HepG2 (cell line): Measurements from ENCODE around the gene SMARCE1. TPM values are rescaled to one million over a fixed set of nuclear protein-coding genes. Genes with fewer than 3 reads are reported as not detected.

Source experiments
- ATAC-seq: fragments of 200-7000 bp; cut with Tn5 transposase; 3 replicates; pipeline ENCODE4 v1.9.1; 2020; ENCODE audit warnings: mild to moderate bottlenecking, moderate library complexity
- BruUV-seq: library from RNA; stranded (reverse); fragments of 400-500 nt; replicated peaks from 2 replicates; lab custom pipeline; 2021; lab: Mats Ljungman, UMichigan
- CTCF ChIA-PET: fragments of 300-600 bp; formaldehyde crosslinking; extraction: SDS; loops from one replicate; lab custom pipeline; 2021; ENCODE audit warnings: low total read pairs, inconsistent platforms, low intra/inter-chr PET ratio; lab: Yijun Ruan, JAX
- POLR2A ChIA-PET: fragments of 350-600 bp; sonication (Branson Sonifier 250); formaldehyde crosslinking; loops from one replicate; lab custom pipeline; 2020; ENCODE audit warnings: antibody characterized with exemption, inconsistent platforms; lab: Yijun Ruan, JAX
- DNase-seq: peaks from one replicate; pipeline ENCODE4 v3.0.0-alpha.2; 2015; ENCODE audit warnings: low spot score
- FAIRE-seq: peaks from 3 replicates; lab custom pipeline; 2011; peaks lifted over from hg19 to GRCh38; lab: Jason Lieb, UNC
- H2AFZ ChIP-seq: one replicate; pipeline ENCODE4 v1.6.1; 2011; ENCODE audit warnings: low read length, inconsistent platforms
- H3K27ac ChIP-seq: fragments of 300-600 bp; 3 replicates; pipeline ENCODE4 v1.8.0; 2011; ENCODE audit warnings: mixed run types, mild to moderate bottlenecking, mixed read lengths, low read length, inconsistent platforms; ENCODE audit not compliant: insufficient read depth; ENCODE audit errors: extremely low read length
- H3K27me3 ChIP-seq, 2 experiments: fragments of 200-600 bp in 1 of 2; 2 replicates in 1 of 2; 3 replicates in 1 of 2; pipeline versions ENCODE4 v1.6.0 to v1.8.0; 2011; ENCODE audit warnings: low read length in 2 of 2, mild to moderate bottlenecking in 2 of 2, moderate library complexity in 2 of 2, inconsistent platforms in 1 of 2; ENCODE audit not compliant: insufficient read depth in 2 of 2, control insufficient read depth in 1 of 2
- H3K36me3 ChIP-seq, 2 experiments: fragments of 200-600 bp in 1 of 2; replicated peaks in 1 of 2; 2 replicates in 1 of 2; 3 replicates in 1 of 2; pipeline versions ENCODE4 v1.5.1 to v1.8.0; 2011; ENCODE audit warnings: low read length in 2 of 2, inconsistent platforms in 1 of 2; ENCODE audit not compliant: insufficient read depth in 2 of 2, control insufficient read depth in 1 of 2
- H3K4me1 ChIP-seq: 2 replicates; pipeline ENCODE4 v1.5.1; 2012; ENCODE audit warnings: low read length, inconsistent platforms; ENCODE audit not compliant: insufficient read depth
- H3K4me2 ChIP-seq: 2 replicates; pipeline ENCODE4 v1.6.0; 2011; ENCODE audit warnings: low read depth, low read length, inconsistent platforms
- H3K4me3 ChIP-seq, 3 experiments: fragments of 200-600 bp in 1 of 3; sonication (generic), shearing (Covaris generic) in 1 of 3; replicated peaks in 1 of 3; 2 replicates each; pipeline ENCODE4 v1.5.1; 2011 to 2016; ENCODE audit warnings: low read length in 3 of 3, inconsistent platforms in 2 of 3, low read depth in 2 of 3, mild to moderate bottlenecking in 2 of 3, control low read depth in 1 of 3, mixed read lengths in 1 of 3; ENCODE audit not compliant: insufficient read depth in 1 of 3
- H3K79me2 ChIP-seq: one replicate; pipeline ENCODE4 v1.6.1; 2011; ENCODE audit warnings: low read length, inconsistent platforms; ENCODE audit not compliant: insufficient read depth
- H3K9ac ChIP-seq: 2 replicates; pipeline ENCODE4 v1.6.0; 2011; ENCODE audit warnings: mild to moderate bottlenecking, low read depth, low read length, inconsistent platforms; ENCODE audit not compliant: insufficient read depth
- H3K9me3 ChIP-seq: 2 replicates; pipeline ENCODE4 v1.5.1; 2012; ENCODE audit warnings: mild to moderate bottlenecking, low read length
- H4K20me1 ChIP-seq: 2 replicates; pipeline ENCODE4 v1.6.0; 2011; ENCODE audit warnings: inconsistent platforms, mild to moderate bottlenecking, low read length, moderate library complexity; ENCODE audit not compliant: insufficient read depth
- CHCHD3 ChIP-seq: sonication (generic); formaldehyde crosslinking; IDR thresholded peaks from 2 replicates; pipeline ENCODE4 v1.8.0; 2022; ENCODE audit warnings: mild to moderate bottlenecking, missing genetic modification reagents, moderate library complexity
- JDP2 ChIP-seq: sonication (generic); formaldehyde crosslinking; IDR thresholded peaks from 2 replicates; pipeline ENCODE4 v1.8.1; 2022; ENCODE audit warnings: missing genetic modification reagents, borderline replicate concordance
- MAFG ChIP-seq: sonication (generic); formaldehyde crosslinking; IDR thresholded peaks from 2 replicates; pipeline ENCODE4 v1.5.1; 2020; ENCODE audit warnings: mild to moderate bottlenecking, missing genetic modification reagents
- SNAPC2 ChIP-seq: sonication (generic); formaldehyde crosslinking; IDR thresholded peaks from 2 replicates; pipeline ENCODE4 v1.8.1; 2022; ENCODE audit warnings: mild to moderate bottlenecking, missing genetic modification reagents
- TP53 ChIP-seq: sonication (generic); formaldehyde crosslinking; conservative IDR thresholded peaks from 2 replicates; pipeline ENCODE4 v1.4.0; 2020; ENCODE audit warnings: missing genetic modification reagents
- ZNF280B ChIP-seq: sonication (generic); formaldehyde crosslinking; IDR thresholded peaks from 2 replicates; pipeline ENCODE4 v1.5.0; 2020; ENCODE audit warnings: missing genetic modification reagents, mild to moderate bottlenecking, borderline replicate concordance
- ZNF670 ChIP-seq: sonication (generic); formaldehyde crosslinking; IDR thresholded peaks from 2 replicates; pipeline ENCODE4 v1.8.0; 2022; ENCODE audit warnings: mild to moderate bottlenecking, missing genetic modification reagents, borderline replicate concordance
- ZNF749 ChIP-seq: sonication (generic); formaldehyde crosslinking; IDR thresholded peaks from 2 replicates; pipeline ENCODE4 v1.8.0; 2022; ENCODE audit warnings: mild to moderate bottlenecking, missing genetic modification reagents, moderate library complexity, borderline replicate concordance
- ZNF780A ChIP-seq: sonication (generic); formaldehyde crosslinking; IDR thresholded peaks from 2 replicates; pipeline ENCODE4 v1.8.0; 2022; ENCODE audit warnings: mild to moderate bottlenecking, missing genetic modification reagents, moderate library complexity
- WGBS: methylation state at CpG from one replicate; pipeline ENCODE4 v1.1.6; 2017; ENCODE audit warnings: low lambda C conversion rate; 5-methylcytosine and 5-hydroxymethylcytosine counted together
- in situ Hi-C: cut with HindIII; loops from 2 replicates; pipeline ENCODE4 v1.10.0; 2017; ENCODE audit warnings: low pct_unique_long_range_greater_than_20kb; ENCODE audit not compliant: extremely low pct_ligation_motif_present
- intact Hi-C: fragments of 100-400 bp; cut with micrococcal nuclease; formaldehyde crosslinking; loops from one replicate; pipeline ENCODE4 v1.10.0; 2022; ENCODE audit not compliant: unreplicated experiment
- polyA plus RNA-seq, 8 experiments: library from polyadenylated mRNA; depleted of rRNA in 3 of 8; stranded (reverse) in 7 of 8; unstranded in 1 of 8; fragments of >200 nt; fragmentation: Illumina TruSeq in 4 of 8; extraction: Trizol in 4 of 8; gene quantifications; 2 replicates each; pipeline versions ENCODE4 v1.2.1 to v1.2.3, GENCODE V29; 2011 to 2016; ENCODE audit warnings: low read depth in 4 of 8, missing spikeins in 1 of 8, mixed read lengths in 1 of 8; ENCODE audit not compliant: insufficient read depth in 1 of 8
- total RNA-seq, 5 experiments: library from RNA; depleted of rRNA; stranded (reverse); fragments of >200 nt; fragmentation: Illumina TruSeq; extraction: Trizol; gene quantifications; 2 replicates each; pipeline ENCODE4 v1.2.3, GENCODE V29; 2016; ENCODE audit warnings: low read depth in 1 of 5

SMARCE1 gene
- total and polyA plus RNA-seq, 2 of the 13 experiments (the other 11 are each of a cell fraction or from before 2014, with no cell fraction given), result 43.5 to 127 TPM

- in situ Hi-C loops (no loop called here), intact Hi-C loops (no loop called here)
- DNase-seq, result no peak
- 37% methylated on average over 3 of the region's 3 CpGs for WGBS
- Histone ChIP-seq H3K9ac (no peak overlapping the region), H3K9me3 (no peaks in the 10 kb centered on the region), H4K20me1 (no peaks in the 10 kb centered on the region), H3K36me3 (no peaks in the 10 kb centered on the region), H3K4me1 (peaks cover 3% of the 10 kb centered on the region; the same call in 1 of the 2 replicates), H3K79me2 (no peaks in the 10 kb centered on the region), H3K4me2 (no peak overlapping the region), H3K27me3 (peaks cover 0 to 4% of the 10 kb centered on the region in 2 experiments; a peak in 2 of 5 replicates), H3K27ac (no peak overlapping the region), H2AFZ (no peak overlapping the region), H3K4me3 (no peak overlapping the region)
- FAIRE-seq, result no peak
- BruUV-seq, result no TSS peak
- CTCF ChIA-PET, result no interaction called here
- POLR2A ChIA-PET, result no interaction called here
- TF ChIP-seq TP53 (CRISPR knock-in tag) (no peak), ZNF280B (CRISPR knock-in tag) (no peak), MAFG (CRISPR knock-in tag) (no peak), CHCHD3 (no peak), ZNF780A (CRISPR knock-in tag) (no peak), ZNF670 (no peak), SNAPC2 (no peak), ZNF749 (CRISPR knock-in tag) (no peak), JDP2 (CRISPR knock-in tag) (no peak)
- ATAC-seq, result no peak
These were observed 56.9 kb downstream of the SMARCE1 start for GRCh38 chr17:40590742-40591141.
